ENCODE measurements around the gene SLC12A8.

GRCh38 chr3:125143982-125144652, 68.4 kb downstream of the SLC12A8 start:
- no peak for TF ChIP-seq POLR2AphosphoS5 (IDR thresholded peaks at IDR 0.05; ENCODE audit: low read depth, low read length)
- no peak for TF ChIP-seq POLR2A (IDR thresholded peaks at IDR 0.05; ENCODE audit: low read depth, low read length)
- no peak for TF ChIP-seq SPI1 (IDR thresholded peaks at IDR 0.05; ENCODE audit: low read depth, low read length)
- no peak for TF ChIP-seq POU2F2 (IDR thresholded peaks at IDR 0.05; ENCODE audit: low read depth, low read length)
- TF ChIP-seq TAF1 (IDR thresholded peaks at IDR 0.05; ENCODE audit: low read depth, low read length) = no peak

Measured in GM12891 (cell line).